Endothelial cell of umbilical vein (primary cell): ENCODE measurements around the gene SIM1. TPM values are rescaled to one million over a fixed set of nuclear protein-coding genes. Genes with fewer than 3 reads are reported as not detected.
A peak's percentile ranks its signal among the peaks of the same experiment; 100 is the strongest.

Experiments
- BruUV-seq: library from RNA; stranded (reverse); fragments of 400-500 nt; replicated peaks from 2 replicates; lab custom pipeline; 2021; lab: Mats Ljungman, UMichigan
- CTCF ChIA-PET: fragments of 300-600, 350-600 bp; sonication (Branson Sonifier 250); formaldehyde crosslinking; loops from one replicate; lab custom pipeline; 2021; ENCODE audit warnings: antibody characterized with exemption, inconsistent platforms; lab: Charles Lee
- POLR2A ChIA-PET: fragments of 300-600, 350-600 bp; sonication (Branson Sonifier 250); formaldehyde crosslinking; loops from one replicate; lab custom pipeline; 2021; ENCODE audit warnings: antibody characterized with exemption, inconsistent platforms; lab: Charles Lee
- DNase-seq: peaks from one replicate; pipeline ENCODE4 v3.0.0-alpha.2; 2011; ENCODE audit warnings: low read depth, low spot score
- FAIRE-seq: peaks from 2 replicates; lab custom pipeline; 2011; peaks lifted over from hg19 to GRCh38; lab: Jason Lieb, UNC
- H2AFZ ChIP-seq: 2 replicates; pipeline ENCODE4 v1.6.0; 2012; ENCODE audit warnings: low read depth, low read length, control low read depth, inconsistent platforms
- H3K27ac ChIP-seq: 2 replicates; pipeline ENCODE4 v1.5.1; 2011; ENCODE audit warnings: low read depth, mild to moderate bottlenecking, control low read depth, low read length, moderate library complexity; ENCODE audit not compliant: insufficient read depth
- H3K27me3 ChIP-seq, 2 experiments: 2 replicates each; pipeline versions ENCODE4 v1.6.0 to v1.6.1; 2011; ENCODE audit warnings: low read length in 2 of 2, mixed read lengths in 1 of 2; ENCODE audit not compliant: control insufficient read depth in 2 of 2, insufficient read depth in 2 of 2
- H3K36me3 ChIP-seq, 2 experiments: 2 replicates in 1 of 2; 3 replicates in 1 of 2; pipeline ENCODE4 v1.5.1; 2011; ENCODE audit warnings: low read length in 2 of 2, mild to moderate bottlenecking in 1 of 2, moderate library complexity in 1 of 2; ENCODE audit not compliant: control insufficient read depth in 2 of 2, insufficient read depth in 2 of 2; ENCODE audit errors: extremely low read depth in 1 of 2
- H3K4me1 ChIP-seq: 3 replicates; pipeline ENCODE4 v1.5.1; 2011; ENCODE audit warnings: mild to moderate bottlenecking, low read length; ENCODE audit not compliant: control insufficient read depth, insufficient read depth; ENCODE audit errors: extremely low read depth
- H3K4me2 ChIP-seq: 2 replicates; pipeline ENCODE4 v1.6.1; 2011; ENCODE audit warnings: low read length, control low read depth, mixed read lengths; ENCODE audit not compliant: insufficient read depth
- H3K4me3 ChIP-seq, 3 experiments: fragments of 200-600 bp in 1 of 3; sonication (generic), shearing (Covaris generic) in 1 of 3; replicated peaks in 1 of 3; 2 replicates each; pipeline ENCODE4 v1.5.1; 2011 to 2016; ENCODE audit warnings: control low read depth in 3 of 3, low read length in 3 of 3, mild to moderate bottlenecking in 2 of 3, inconsistent platforms in 1 of 3, low read depth in 1 of 3, moderate library complexity in 1 of 3; ENCODE audit not compliant: insufficient read depth in 1 of 3
- H3K79me2 ChIP-seq: 2 replicates; pipeline ENCODE4 v1.6.0; 2012; ENCODE audit warnings: low read length, inconsistent platforms; ENCODE audit not compliant: control insufficient read depth, insufficient read depth
- H3K9ac ChIP-seq: replicated peaks from 2 replicates; pipeline ENCODE3; 2011; ENCODE audit warnings: low read length, control low read depth; ENCODE audit not compliant: insufficient read depth; ENCODE audit errors: extremely low read depth
- H3K9me1 ChIP-seq: replicated peaks from 3 replicates; pipeline ENCODE4 v1.6.0; 2011; ENCODE audit warnings: mild to moderate bottlenecking, low read length; ENCODE audit not compliant: control insufficient read depth, insufficient read depth; ENCODE audit errors: extremely low read depth
- H3K9me3 ChIP-seq: replicated peaks from 2 replicates; pipeline ENCODE4 v1.5.1; 2012; ENCODE audit warnings: low read length, inconsistent platforms; ENCODE audit not compliant: control insufficient read depth, insufficient read depth
- H4K20me1 ChIP-seq: replicated peaks from 2 replicates; pipeline ENCODE3; 2011; ENCODE audit warnings: mild to moderate bottlenecking, low read length; ENCODE audit not compliant: control insufficient read depth, insufficient read depth; ENCODE audit errors: extremely low read depth
- EZH2 ChIP-seq: IDR thresholded peaks from 2 replicates; pipeline ENCODE4 v1.6.1; 2012; ENCODE audit warnings: borderline replicate concordance, low read depth, mild to moderate bottlenecking, moderate library complexity, low read length, inconsistent platforms; ENCODE audit not compliant: severe bottlenecking
- FOS ChIP-seq: IDR thresholded peaks from 2 replicates; pipeline ENCODE4 v1.6.1; 2011; ENCODE audit warnings: mild to moderate bottlenecking, low read length, moderate library complexity, borderline replicate concordance; ENCODE audit not compliant: insufficient read depth
- GATA2 ChIP-seq: IDR thresholded peaks from 2 replicates; pipeline ENCODE4 v1.7.0; 2011; ENCODE audit warnings: low read depth, mild to moderate bottlenecking, moderate library complexity, mixed read lengths, low read length; ENCODE audit not compliant: insufficient read length, insufficient read depth
- JUN ChIP-seq: IDR thresholded peaks from 2 replicates; pipeline ENCODE4 v1.6.1; 2011; ENCODE audit warnings: borderline replicate concordance, low read depth; ENCODE audit not compliant: insufficient read length, insufficient read depth
- MAX ChIP-seq: IDR thresholded peaks from 2 replicates; pipeline ENCODE4 v1.6.1; 2011; ENCODE audit not compliant: insufficient read depth, insufficient read length
- MYC ChIP-seq: IDR thresholded peaks from one replicate; pipeline ENCODE4 v1.6.1; 2011; ENCODE audit warnings: mild to moderate bottlenecking, low read depth, low read length
- POLR2A ChIP-seq: IDR thresholded peaks from 2 replicates; pipeline ENCODE4 v1.6.1; 2012; ENCODE audit warnings: low read depth, mild to moderate bottlenecking, control low read depth, low read length
- POLR2AphosphoS5 ChIP-seq: IDR thresholded peaks from 2 replicates; pipeline ENCODE4 v1.6.1; 2012; ENCODE audit warnings: low read depth, mild to moderate bottlenecking, control low read depth, low read length, moderate library complexity; ENCODE audit not compliant: insufficient read depth
- dilution Hi-C: fragments of 300-500 bp; cut with MboI; formaldehyde crosslinking; loops from one replicate; pipeline ENCODE4 v1.15.0; 2019; ENCODE audit warnings: low sequenced_read_pairs; ENCODE audit not compliant: extremely low pct_ligation_motif_present
- intact Hi-C: fragments of 100-400 bp; cut with micrococcal nuclease; formaldehyde crosslinking; loops from one replicate; pipeline ENCODE4 v1.10.0; 2022
- polyA plus RNA-seq, 4 experiments: library from polyadenylated mRNA; depleted of rRNA in 3 of 4; stranded (reverse) in 3 of 4; unstranded in 1 of 4; fragments of >200 nt; gene quantifications; 2 replicates each; pipeline versions ENCODE4 v1.2.1 to v1.2.3, GENCODE V29; 2011 to 2012; ENCODE audit warnings: missing spikeins in 1 of 4
- total RNA-seq: library from RNA; stranded (reverse); gene quantifications from 2 replicates; pipeline ENCODE4 v1.2.3, GENCODE V29; 2021
- TF ChIP-seq, protein P1 (sequence below), 2 donors: IDR thresholded peaks; 1 replicate in 1 of 2; 2 replicates in 1 of 2; pipeline ENCODE4 v1.5.1; 2011; ENCODE audit warnings: low read length in 2 of 2, mild to moderate bottlenecking in 2 of 2, moderate library complexity in 2 of 2, control low read depth in 1 of 2, inconsistent platforms in 1 of 2, low read depth in 1 of 2; ENCODE audit not compliant: insufficient read depth in 1 of 2; ENCODE audit errors: extremely low read depth in 1 of 2

The SIM1 gene
- total and polyA plus RNA-seq, 2 donors (not counting 3 experiments of a cell fraction or from before 2014, with no cell fraction given), result 0.14 to 0.29 TPM

GRCh38 chr6:100462706-100463629 is 1.8 kb downstream of the SIM1 start:
- CTCF ChIA-PET, result interaction anchor here (0.7 to 4.8 kb wide), 6 partner anchors 14 to 347 kb away, joined by 3 to 72 read pairs (median 17); no protein-coding TSS in a partner anchor
- H4K20me1 ChIP-seq, result no peaks in the 10 kb centered on the region
- peaks cover 81 to 100% of the 10 kb centered on the region in 2 experiments for H3K27me3 ChIP-seq
- POLR2A ChIA-PET, result no interaction called here
- H3K27ac ChIP-seq, result no peak overlapping the region
- no peaks in the 10 kb centered on the region for H3K9me1 ChIP-seq
- intact Hi-C loops, result loop anchor here (1.0 to 10.0 kb wide), 5 partner anchors 9 to 858 kb away; partner anchors contain the start of gene PRDM13
- no peaks in the 10 kb centered on the region for H3K79me2 ChIP-seq
- H3K9me3 ChIP-seq, result no peaks in the 10 kb centered on the region
- no peaks in the 10 kb centered on the region for H3K36me3 ChIP-seq
- dilution Hi-C loops, result loop anchor here (25.0 kb wide), 1 partner anchor 351 kb away; no protein-coding TSS in a partner anchor
- BruUV-seq, result no TSS peak
- peak; percentile 44 for FAIRE-seq
- no peak overlapping the region for H3K4me2 ChIP-seq
- H2AFZ ChIP-seq, result no peak overlapping the region
- H3K4me3 ChIP-seq, result no peak overlapping the region
- H3K4me1 ChIP-seq, result peaks cover 21% of the 10 kb centered on the region
- no peak for TF ChIP-seq EZH2
- TF ChIP-seq POLR2A, result no peak
- DNase-seq, result peak; percentile 40
- H3K9ac ChIP-seq, result no peak overlapping the region

- intact Hi-C loops, result loop anchor here (1.0 to 10.0 kb wide), 6 partner anchors 8 to 857 kb away; partner anchors contain the start of gene PRDM13
- Histone ChIP-seq H4K20me1 (no peaks in the 10 kb centered on the region), H3K9me1 (no peaks in the 10 kb centered on the region), H3K36me3 (no peaks in the 10 kb centered on the region), H3K79me2 (no peaks in the 10 kb centered on the region), H2AFZ (no peak overlapping the region), H3K4me1 (peaks cover 21% of the 10 kb centered on the region), H3K27me3 (peaks cover 81 to 100% of the 10 kb centered on the region in 2 experiments), H3K27ac (no peak overlapping the region), H3K9me3 (no peaks in the 10 kb centered on the region), H3K4me3 (no peak overlapping the region), H3K9ac (no peak overlapping the region), H3K4me2 (no peak overlapping the region)
- ChIA-PET CTCF (interaction anchor here (0.7 to 4.8 kb wide), 7 partner anchors 14 to 351 kb away, joined by 3 to 72 read pairs (median 12); no protein-coding TSS in a partner anchor), POLR2A (no interaction called here)
- dilution Hi-C loops, result loop anchor here (25.0 kb wide), 1 partner anchor 350 kb away; no protein-coding TSS in a partner anchor
- TF ChIP-seq FOS (no peak), POLR2A (no peak), MAX (no peak), MYC (no peak), POLR2AphosphoS5 (no peak), JUN (no peak), GATA2 (no peak), EZH2 (no peak)
- TF ChIP-seq, protein P1, sequence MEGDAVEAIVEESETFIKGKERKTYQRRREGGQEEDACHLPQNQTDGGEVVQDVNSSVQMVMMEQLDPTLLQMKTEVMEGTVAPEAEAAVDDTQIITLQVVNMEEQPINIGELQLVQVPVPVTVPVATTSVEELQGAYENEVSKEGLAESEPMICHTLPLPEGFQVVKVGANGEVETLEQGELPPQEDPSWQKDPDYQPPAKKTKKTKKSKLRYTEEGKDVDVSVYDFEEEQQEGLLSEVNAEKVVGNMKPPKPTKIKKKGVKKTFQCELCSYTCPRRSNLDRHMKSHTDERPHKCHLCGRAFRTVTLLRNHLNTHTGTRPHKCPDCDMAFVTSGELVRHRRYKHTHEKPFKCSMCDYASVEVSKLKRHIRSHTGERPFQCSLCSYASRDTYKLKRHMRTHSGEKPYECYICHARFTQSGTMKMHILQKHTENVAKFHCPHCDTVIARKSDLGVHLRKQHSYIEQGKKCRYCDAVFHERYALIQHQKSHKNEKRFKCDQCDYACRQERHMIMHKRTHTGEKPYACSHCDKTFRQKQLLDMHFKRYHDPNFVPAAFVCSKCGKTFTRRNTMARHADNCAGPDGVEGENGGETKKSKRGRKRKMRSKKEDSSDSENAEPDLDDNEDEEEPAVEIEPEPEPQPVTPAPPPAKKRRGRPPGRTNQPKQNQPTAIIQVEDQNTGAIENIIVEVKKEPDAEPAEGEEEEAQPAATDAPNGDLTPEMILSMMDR (IDR thresholded peaks at IDR 0.05; ENCODE audit: extremely low read depth in 1 of 2, insufficient read depth in 1 of 2, low read depth in 1 of 2, low read length in 2 of 2), result no peak
- peak; percentile 47 for DNase-seq
- BruUV-seq, result no TSS peak
- peak; percentile 31 for FAIRE-seq
Observed at GRCh38 chr6:100461917-100462705, 2.6 kb downstream of the SIM1 start.
